OCI-LY3 (cell line): ENCODE results near the gene TTC32.

Experiments used
- H2AFZ ChIP-seq: fragments of 200-600, 300-600 bp; shearing (Covaris generic); 2 replicates; pipeline ENCODE4 v1.6.0; 2014; ENCODE audit warnings: antibody characterized with exemption, low read depth, low read length
- H3K27ac ChIP-seq: fragments of 200-600, 300-600 bp; sonication (generic); 2 replicates; pipeline ENCODE4 v1.5.1; 2014; ENCODE audit warnings: mild to moderate bottlenecking, low read length, moderate library complexity, mixed read lengths
- H3K27me3 ChIP-seq: fragments of 200-600, 300-600 bp; sonication (generic); 2 replicates; pipeline ENCODE4 v1.6.1; 2014; ENCODE audit warnings: low read depth, low read length, mixed read lengths
- H3K36me3 ChIP-seq: fragments of 200-600, 300-600 bp; sonication (generic); replicated peaks from 2 replicates; pipeline ENCODE3; 2014; ENCODE audit warnings: low read depth, low read length, mixed read lengths
- H3K4me1 ChIP-seq: fragments of 300-600, 200-600 bp; sonication (generic); 2 replicates; pipeline ENCODE4 v1.6.1; 2014; ENCODE audit warnings: low read length, mixed read lengths
- H3K4me2 ChIP-seq: fragments of 200-600, 300-600 bp; sonication (generic); 2 replicates; pipeline ENCODE4 v1.6.1; 2014; ENCODE audit warnings: low read length, mixed read lengths
- H3K4me3 ChIP-seq: fragments of 300-600, 200-600 bp; sonication (generic); 2 replicates; pipeline ENCODE4 v1.5.1; 2014; ENCODE audit warnings: antibody characterized with exemption, mild to moderate bottlenecking, low read length, moderate library complexity
- H3K79me2 ChIP-seq: fragments of 300-600, 200-600 bp; shearing (Covaris generic); 2 replicates; pipeline ENCODE4 v1.6.1; 2014; ENCODE audit warnings: mild to moderate bottlenecking, low read length, mixed read lengths
- H3K9ac ChIP-seq: fragments of 300-600, 200-600 bp; shearing (Covaris generic); 2 replicates; pipeline ENCODE4 v1.6.0; 2014; ENCODE audit warnings: mild to moderate bottlenecking, low read length, moderate library complexity
- H3K9me3 ChIP-seq: fragments of 200-600, 300-600 bp; shearing (Covaris generic); 2 replicates; pipeline ENCODE4 v1.6.1; 2014; ENCODE audit warnings: low read length, mixed read lengths; ENCODE audit not compliant: insufficient read depth
- H4K20me1 ChIP-seq: fragments of 200-600, 300-600 bp; sonication (generic); 2 replicates; pipeline ENCODE4 v1.6.1; 2016; ENCODE audit warnings: low read length, mixed read lengths; ENCODE audit not compliant: insufficient read depth
- CTCF ChIP-seq: fragments of 200-600, 300-600 bp; sonication (generic); IDR thresholded peaks from 2 replicates; pipeline ENCODE4 v1.5.1; 2014; ENCODE audit warnings: antibody characterized with exemption, low read length, low read depth
- EZH2phosphoT487 ChIP-seq: fragments of 200-600 bp; shearing (Covaris generic); IDR thresholded peaks from 2 replicates; pipeline ENCODE4 v1.6.1; 2018; ENCODE audit warnings: antibody characterized with exemption, mixed run types, low read depth

Gene TTC32

GRCh38 chr2:19885791-19886190 lies 16.0 kb downstream of the TTC32 start:
- Histone ChIP-seq H3K4me1 (no peaks in the 10 kb centered on the region; the same call in 1 of the 2 replicates), H2AFZ (no peak overlapping the region), H3K36me3 (no peaks in the 10 kb centered on the region), H3K27me3 (no peaks in the 10 kb centered on the region), H3K4me3 (no peak overlapping the region), H3K79me2 (no peaks in the 10 kb centered on the region), H3K9me3 (no peaks in the 10 kb centered on the region), H4K20me1 (no peaks in the 10 kb centered on the region), H3K4me2 (no peak overlapping the region), H3K9ac (no peak overlapping the region), H3K27ac (no peak overlapping the region)
- no peak for TF ChIP-seq CTCF
- no peak for TF ChIP-seq EZH2phosphoT487

GRCh38 chr2:19883971-19884720 lies 17.6 kb downstream of the TTC32 start:
- no peak overlapping the region for H3K27ac ChIP-seq
- no peak overlapping the region for H2AFZ ChIP-seq
- no peaks in the 10 kb centered on the region for H3K9me3 ChIP-seq
- H3K27me3 ChIP-seq = no peaks in the 10 kb centered on the region
- TF ChIP-seq EZH2phosphoT487 (no peak), CTCF (no peak)
- peaks cover 12% of the 10 kb centered on the region for H3K4me1 ChIP-seq
- H3K36me3 ChIP-seq = peaks cover 8% of the 10 kb centered on the region
- H4K20me1 ChIP-seq = no peaks in the 10 kb centered on the region
- no peak overlapping the region for H3K4me3 ChIP-seq
- H3K9ac ChIP-seq = no peak overlapping the region
- no peak overlapping the region for H3K4me2 ChIP-seq
- no peaks in the 10 kb centered on the region for H3K79me2 ChIP-seq

GRCh38 chr2:19883486-19883885 lies 18.3 kb downstream of the TTC32 start:
- Histone ChIP-seq H3K36me3 (peaks cover 8% of the 10 kb centered on the region), H3K27ac (no peak overlapping the region), H3K27me3 (no peaks in the 10 kb centered on the region), H3K79me2 (no peaks in the 10 kb centered on the region), H3K9ac (no peak overlapping the region), H4K20me1 (no peaks in the 10 kb centered on the region), H2AFZ (no peak overlapping the region), H3K4me1 (peaks cover 12% of the 10 kb centered on the region), H3K4me2 (no peak overlapping the region), H3K9me3 (no peaks in the 10 kb centered on the region), H3K4me3 (no peak overlapping the region)
- TF ChIP-seq EZH2phosphoT487 = no peak
- no peak for TF ChIP-seq CTCF

- Histone ChIP-seq H3K4me2 (no peak overlapping the region), H3K27ac (no peak overlapping the region), H3K36me3 (peaks cover 8% of the 10 kb centered on the region), H3K79me2 (no peaks in the 10 kb centered on the region), H3K4me3 (no peak overlapping the region), H3K9me3 (no peaks in the 10 kb centered on the region), H4K20me1 (no peaks in the 10 kb centered on the region), H3K27me3 (no peaks in the 10 kb centered on the region), H2AFZ (no peak overlapping the region), H3K9ac (no peak overlapping the region), H3K4me1 (peaks cover 12% of the 10 kb centered on the region)
- no peak for TF ChIP-seq EZH2phosphoT487
- no peak for TF ChIP-seq CTCF
These were observed 19.5 kb downstream of the TTC32 start for GRCh38 chr2:19882286-19882685.
